ENCODE data around the gene MMEL1.
"Not testable (repeated sequence)": the region's sequence is repeated elsewhere in the genome, so short reads cannot be mapped to it uniquely, and the experiment has no call there.

Gene MMEL1

DNA sequence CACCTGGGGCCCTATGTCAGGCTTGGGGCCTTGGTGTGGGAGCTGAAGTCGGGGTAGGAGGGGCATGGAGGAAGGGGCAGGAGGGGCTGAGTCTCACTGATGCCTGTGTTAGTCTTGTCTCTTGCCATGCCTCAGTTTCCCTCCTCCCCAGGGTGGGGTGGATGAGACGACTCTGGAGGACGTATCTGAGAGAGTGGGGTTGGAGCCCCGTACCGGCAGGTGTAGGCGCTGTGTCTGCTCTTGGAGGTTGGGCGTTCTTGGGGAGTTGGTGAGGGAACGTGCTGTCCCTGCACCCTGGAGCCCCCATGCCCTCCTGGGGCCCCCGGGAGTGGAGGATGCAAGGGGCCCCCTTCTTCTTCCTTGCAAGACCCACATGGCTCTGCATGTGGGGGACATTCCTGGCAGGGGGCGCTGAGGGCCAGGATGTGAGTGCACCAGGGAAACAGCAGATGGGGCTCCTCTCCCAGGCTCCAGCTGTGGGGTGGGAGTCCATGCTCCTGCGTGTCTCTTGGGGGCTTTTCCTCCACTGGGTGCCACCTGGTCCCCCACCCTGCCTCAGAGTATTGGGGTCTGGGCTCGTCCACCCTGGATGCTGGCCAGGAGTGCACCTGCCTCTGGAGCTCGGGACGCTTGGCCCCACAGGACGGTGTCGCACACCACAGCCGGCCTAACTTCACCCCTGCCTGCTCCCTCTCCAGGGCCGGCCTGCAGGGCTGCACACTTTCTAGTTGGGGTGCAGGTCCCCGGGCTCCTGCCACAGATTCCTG, 78.0 kb downstream of the MMEL1 start:
- peak; percentile 19 for DNase-seq

GRCh38 chr1:2553871-2554620, 78.8 kb downstream of the MMEL1 start:
- no peak for DNase-seq

- not testable (repeated sequence) for DNase-seq
Measured at GRCh38 chr1:2553076-2553475, 79.7 kb downstream of the MMEL1 start.

DNA sequence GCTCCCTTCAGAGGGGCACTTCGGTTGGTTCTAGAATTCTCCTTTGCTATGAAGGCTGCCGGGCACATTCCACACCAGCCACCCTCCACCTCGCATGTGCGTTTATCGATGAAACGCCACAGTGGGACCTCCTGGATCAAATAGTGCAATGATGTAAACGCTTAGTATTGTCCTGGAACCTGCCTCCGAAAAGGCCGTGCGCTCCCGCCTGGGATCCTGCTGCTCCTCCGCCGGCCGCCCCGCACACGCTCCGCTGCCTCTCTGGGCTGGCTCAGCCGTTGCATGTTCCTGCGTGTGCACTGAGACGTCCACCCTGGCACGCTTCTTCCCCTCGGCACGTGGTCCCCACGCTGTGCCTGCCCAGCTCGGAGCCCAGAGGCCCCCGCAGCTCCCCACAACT, 80.6 kb downstream of the MMEL1 start:
- DNase-seq, result no peak

- not testable (repeated sequence) for DNase-seq
Measured at GRCh38 chr1:2551544-2551943, 81.3 kb downstream of the MMEL1 start.

- not testable (repeated sequence) for DNase-seq
Measured at GRCh38 chr1:2550309-2550861, 82.4 kb downstream of the MMEL1 start.

DNA sequence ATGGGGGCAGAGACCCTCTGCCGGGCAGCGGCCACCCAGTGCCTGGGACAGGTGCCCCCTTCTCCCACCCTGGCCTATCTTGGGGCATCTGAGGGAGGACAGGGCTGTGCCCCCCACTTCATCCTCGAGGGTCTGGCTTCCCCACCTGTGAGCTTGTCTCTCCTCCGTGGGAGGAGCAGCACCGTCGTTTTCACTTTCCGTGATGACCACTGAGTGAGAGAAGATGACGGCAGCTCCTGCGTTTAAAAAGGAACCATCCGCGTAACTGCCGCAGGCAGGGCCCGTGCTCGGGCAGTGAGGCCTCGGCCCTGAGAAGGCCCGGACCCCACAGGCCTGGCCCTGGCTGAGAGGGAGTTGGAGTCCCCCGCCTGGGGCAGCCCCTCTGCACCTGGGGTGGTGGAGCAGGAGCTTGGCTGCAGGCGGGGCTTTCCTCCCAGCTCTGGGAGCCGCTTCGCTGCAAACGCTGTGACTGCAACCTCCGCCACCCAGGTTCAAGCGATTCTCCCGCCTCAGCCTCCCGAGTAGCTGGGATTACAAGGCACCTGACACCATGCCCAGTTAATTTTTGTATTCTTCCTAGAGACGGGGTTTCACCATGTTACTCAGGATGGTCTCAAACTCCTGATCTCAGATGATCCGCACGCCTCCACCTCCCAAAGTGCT, 83.3 kb downstream of the MMEL1 start:
- DNase-seq, result not testable (repeated sequence)

DNA sequence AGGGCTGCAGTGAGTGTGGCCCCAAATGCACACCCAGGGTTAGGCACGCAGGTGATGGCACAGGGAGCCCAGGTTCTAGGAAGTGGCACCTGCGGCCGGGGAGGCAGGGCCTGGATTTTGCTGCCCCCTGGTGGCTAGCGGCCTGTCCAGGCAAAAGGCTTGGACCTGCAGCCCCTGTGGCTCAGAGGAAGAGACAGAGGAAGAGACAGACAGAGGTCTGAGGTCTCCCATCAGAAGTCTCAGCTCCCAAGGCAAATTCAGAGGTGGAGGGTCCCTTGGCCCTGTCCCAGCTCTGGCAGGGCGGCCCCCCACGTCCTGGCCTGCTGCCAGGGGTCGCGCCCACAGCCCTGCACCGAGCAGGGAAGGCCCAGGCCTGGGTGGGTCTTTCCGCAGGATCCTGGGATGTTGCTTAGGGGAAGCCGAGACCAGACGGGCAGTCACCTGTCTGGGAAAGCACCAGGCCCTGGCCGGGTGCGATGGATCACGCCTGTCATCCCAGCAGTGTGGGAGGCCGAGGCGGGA, 84.7 kb downstream of the MMEL1 start:
- DNase-seq, result peak; percentile 82

- peak; percentile 53 for DNase-seq
Measured at GRCh38 chr1:2547210-2548067, 85.4 kb downstream of the MMEL1 start.

GRCh38 chr1:2546515-2547209, 86.2 kb downstream of the MMEL1 start:
- peak; percentile 73 for DNase-seq

DNA sequence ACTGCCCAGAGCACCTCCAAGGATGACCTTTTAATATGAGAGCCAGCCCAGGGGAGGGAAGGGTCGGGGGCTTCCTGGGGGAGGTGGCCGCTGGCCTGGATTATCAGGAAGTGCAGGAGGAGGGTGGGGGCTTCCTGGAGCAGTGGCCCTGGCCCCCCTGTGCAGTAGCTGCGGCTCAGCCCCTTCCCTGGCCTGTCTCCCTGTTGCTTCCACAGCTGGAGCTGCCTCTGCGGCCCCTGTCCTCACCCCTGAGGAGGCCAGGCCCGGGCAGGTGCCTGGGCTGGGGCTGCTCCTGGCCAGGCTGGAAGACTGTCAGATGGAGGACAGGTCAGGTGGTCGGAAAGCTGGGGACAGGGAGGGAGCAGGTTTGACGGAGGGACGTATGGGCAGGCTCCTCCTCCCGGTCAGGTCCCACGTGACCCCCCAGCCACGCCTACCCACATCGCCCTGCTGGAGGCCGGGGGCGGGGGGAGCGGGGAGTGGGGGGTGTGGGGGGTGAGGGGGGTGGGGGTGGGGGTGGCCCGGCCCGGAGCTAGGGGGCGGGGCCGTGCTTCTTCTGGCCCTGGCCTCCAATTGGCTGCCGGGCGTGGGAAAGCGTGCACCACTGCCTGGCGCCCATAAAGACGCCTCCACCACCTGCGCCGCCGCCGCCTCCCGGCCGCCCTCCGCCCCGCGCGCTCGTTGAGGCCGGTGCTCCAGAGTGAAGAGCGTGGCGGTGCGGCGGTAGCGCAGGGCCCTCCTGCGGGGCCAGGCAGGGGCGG, 86.9 kb downstream of the MMEL1 start:
- peak; percentile 85 for DNase-seq

DNA sequence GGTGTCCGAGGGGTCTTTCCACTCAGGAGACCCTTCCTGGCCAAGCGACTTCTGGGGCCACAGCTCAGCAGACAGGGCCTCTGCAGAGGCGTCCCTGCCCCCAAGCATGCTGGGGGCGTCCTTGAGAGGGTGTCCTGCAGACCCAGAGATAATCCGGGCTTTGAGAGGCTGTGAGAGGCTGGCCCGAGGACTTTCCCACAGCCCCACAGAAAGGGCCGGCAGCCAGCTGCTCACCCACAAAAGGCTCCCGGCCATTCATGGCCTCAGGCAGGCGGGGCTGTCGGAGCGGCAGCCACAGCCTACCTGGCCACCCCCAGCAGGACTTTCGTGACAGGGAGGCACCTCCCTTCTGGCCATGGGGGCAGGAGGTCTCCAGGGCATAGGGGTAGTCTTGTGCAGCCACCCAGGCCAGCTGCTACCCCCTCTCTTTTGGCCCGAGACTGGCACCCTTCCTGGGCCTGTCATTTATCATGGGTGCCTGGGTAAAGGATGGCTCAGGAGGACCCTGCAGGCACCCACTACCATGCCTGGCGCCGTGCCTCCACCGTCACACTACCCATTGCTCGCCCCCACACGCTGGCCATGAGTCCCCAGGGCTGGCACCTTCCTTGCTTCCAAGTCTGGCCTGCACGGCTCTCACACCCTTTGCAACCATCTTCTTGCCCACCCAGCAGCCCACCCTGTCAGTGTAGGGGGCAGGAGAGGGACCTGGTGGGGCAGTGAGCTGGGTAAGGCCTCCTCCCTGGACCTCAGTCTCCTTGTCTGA, 87.8 kb downstream of the MMEL1 start:
- DNase-seq, result no peak

DNA sequence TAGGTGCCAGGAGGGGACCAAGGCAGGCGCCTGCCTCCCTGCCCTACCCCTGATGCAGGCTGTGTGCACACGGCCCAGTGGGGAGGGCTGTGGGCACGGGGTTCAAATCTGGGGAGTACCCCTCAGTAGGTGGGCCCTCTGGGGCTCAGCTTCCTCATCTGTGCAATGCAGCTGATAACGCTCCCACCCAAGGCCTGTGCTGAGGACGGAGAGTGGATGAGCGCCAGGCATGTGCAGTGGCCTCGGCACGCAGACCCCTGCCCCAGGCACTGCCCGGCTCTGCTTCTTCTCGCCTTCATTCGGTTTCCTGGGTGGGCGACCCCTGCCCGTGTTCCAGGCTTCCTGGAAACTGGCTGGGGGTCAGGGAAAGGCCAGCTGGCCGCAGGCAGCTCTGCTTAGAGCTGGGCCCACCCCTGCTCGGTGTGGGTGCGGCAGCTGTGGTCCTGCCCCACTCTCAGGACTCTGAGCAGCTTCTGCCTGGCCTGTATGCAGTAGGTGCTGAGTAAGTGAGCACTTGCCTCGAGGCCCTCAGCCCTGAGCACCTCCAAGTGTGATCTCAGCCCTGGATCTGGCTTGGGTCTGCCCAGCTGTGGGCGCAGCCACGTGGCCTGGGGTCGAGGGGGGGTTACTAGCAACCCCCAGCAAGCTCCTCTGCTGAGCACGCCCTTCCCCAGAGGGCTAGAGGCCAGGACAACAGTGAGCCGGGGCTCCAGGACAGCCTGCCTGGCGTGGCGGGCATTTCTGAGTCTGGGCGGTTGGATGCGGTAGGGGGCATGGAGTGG, 88.5 kb downstream of the MMEL1 start:
- DNase-seq, result no peak

GRCh38 chr1:2543543-2544092, 89.2 kb downstream of the MMEL1 start:
- no peak for DNase-seq

DNA sequence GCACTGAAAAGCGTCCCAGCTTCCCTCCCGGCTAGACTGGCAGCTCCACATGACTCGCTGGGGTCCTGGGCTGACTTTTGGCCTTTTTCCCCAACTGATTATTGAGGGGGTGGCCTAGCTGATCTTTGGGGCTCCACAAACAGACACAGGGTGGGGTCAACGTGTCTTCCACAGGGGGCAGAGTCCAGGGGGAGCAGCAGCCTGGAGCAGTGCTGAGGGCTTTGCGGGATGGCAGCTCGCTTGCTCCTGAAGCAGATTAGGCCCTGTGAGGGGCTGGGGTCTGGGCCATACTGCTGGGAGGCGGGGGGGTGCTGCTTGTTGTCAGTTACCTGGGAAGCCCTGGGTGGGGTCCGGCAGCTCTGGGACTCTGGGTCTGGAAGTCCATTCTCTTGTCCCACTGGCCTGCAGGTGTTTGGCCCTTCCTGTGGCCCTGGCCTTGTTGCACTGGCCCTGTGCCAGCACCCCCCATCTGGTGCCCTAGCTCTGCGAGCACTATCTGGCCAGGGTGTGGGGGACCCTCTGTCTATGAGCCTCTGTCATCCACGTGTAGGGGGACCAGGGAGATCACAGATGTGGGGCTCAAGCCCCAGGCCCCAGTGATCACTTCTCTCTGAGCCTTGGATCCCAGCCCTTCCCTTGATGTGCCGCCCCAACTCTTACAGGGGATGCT, 90.4 kb downstream of the MMEL1 start:
- DNase-seq, result no peak

GRCh38 chr1:2541619-2542245, 91.1 kb downstream of the MMEL1 start:
- no peak for DNase-seq

DNA sequence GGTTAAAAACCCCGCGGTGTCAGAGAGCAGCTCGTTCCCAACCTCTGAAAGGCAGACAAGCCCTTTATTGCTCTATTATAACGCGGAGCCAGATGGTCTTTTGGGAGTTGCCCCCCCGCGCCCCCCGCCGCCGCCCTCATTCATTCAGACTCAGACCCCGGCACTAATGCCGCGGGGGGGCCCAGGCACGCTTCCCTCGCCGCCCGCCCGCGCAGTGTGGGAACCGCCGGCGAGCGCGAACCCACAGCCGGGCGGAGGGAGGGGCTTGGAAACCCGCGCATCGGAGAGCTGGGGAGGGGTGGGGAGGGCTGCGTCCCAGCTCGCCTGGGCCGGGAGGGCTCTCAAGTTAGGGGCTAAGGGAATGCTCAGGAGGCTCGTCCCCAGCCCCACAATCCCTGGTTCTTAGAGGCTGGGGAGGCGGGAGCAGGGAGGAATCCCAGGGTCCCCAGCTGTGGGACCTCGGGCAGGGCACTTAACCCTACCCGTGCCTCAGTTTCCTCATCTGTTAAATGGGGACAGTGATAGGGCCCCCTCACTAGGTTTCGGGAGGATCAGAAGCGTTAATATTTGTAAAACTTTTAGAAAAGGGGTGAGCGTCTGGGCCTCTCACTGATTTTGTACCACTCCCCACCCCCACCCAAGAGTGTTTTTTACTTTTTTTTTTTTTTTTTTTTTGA, 91.9 kb downstream of the MMEL1 start:
- DNase-seq, result no peak

All from stimulated activated naive CD4-positive, alpha-beta T cell treated with Interleukin-2 at 50 U/mL for 16 hours (primary cell).